ENCODE data around the gene GTF2F2.

GRCh38 chr13:45222919-45223318 is 102.6 kb downstream of the GTF2F2 start:
- TF ChIP-seq HDAC1 (IDR thresholded peaks at IDR 0.05) (no peak), CEBPB (tag; IDR thresholded peaks at IDR 0.05) (no peak), EP300 (IDR thresholded peaks at IDR 0.05; ENCODE audit: low read length) (no peak), EZH2 (IDR thresholded peaks at IDR 0.05; ENCODE audit: borderline replicate concordance, low read depth, low read length) (no peak)
- TF ChIP-seq, protein P1, sequence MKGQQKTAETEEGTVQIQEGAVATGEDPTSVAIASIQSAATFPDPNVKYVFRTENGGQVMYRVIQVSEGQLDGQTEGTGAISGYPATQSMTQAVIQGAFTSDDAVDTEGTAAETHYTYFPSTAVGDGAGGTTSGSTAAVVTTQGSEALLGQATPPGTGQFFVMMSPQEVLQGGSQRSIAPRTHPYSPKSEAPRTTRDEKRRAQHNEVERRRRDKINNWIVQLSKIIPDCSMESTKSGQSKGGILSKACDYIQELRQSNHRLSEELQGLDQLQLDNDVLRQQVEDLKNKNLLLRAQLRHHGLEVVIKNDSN (CRISPR knock-in tag; IDR thresholded peaks at IDR 0.05), result no peak
- TF ChIP-seq, protein P2, sequence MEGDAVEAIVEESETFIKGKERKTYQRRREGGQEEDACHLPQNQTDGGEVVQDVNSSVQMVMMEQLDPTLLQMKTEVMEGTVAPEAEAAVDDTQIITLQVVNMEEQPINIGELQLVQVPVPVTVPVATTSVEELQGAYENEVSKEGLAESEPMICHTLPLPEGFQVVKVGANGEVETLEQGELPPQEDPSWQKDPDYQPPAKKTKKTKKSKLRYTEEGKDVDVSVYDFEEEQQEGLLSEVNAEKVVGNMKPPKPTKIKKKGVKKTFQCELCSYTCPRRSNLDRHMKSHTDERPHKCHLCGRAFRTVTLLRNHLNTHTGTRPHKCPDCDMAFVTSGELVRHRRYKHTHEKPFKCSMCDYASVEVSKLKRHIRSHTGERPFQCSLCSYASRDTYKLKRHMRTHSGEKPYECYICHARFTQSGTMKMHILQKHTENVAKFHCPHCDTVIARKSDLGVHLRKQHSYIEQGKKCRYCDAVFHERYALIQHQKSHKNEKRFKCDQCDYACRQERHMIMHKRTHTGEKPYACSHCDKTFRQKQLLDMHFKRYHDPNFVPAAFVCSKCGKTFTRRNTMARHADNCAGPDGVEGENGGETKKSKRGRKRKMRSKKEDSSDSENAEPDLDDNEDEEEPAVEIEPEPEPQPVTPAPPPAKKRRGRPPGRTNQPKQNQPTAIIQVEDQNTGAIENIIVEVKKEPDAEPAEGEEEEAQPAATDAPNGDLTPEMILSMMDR (IDR thresholded peaks at IDR 0.05 in 2 of 3, conservative IDR thresholded peaks at IDR 0.05 in 1 of 3; ENCODE audit: insufficient read depth in 2 of 3, low read depth in 1 of 3, low read length in 3 of 3), result no peak
- TF ChIP-seq, protein P3, sequence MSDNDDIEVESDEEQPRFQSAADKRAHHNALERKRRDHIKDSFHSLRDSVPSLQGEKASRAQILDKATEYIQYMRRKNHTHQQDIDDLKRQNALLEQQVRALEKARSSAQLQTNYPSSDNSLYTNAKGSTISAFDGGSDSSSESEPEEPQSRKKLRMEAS (CRISPR knock-in tag; IDR thresholded peaks at IDR 0.05), result no peak
